Keratinocyte (primary cell): ENCODE data around the gene KCNJ12.

Source experiments
- EZH2 ChIP-seq: IDR thresholded peaks from one replicate; pipeline ENCODE4 v1.6.1; 2012; ENCODE audit warnings: inconsistent platforms, mild to moderate bottlenecking, low read length, moderate library complexity
- TF ChIP-seq, protein P1 (sequence below), 3 experiments: IDR thresholded peaks in 1 of 3; conservative IDR thresholded peaks in 1 of 3; optimal IDR thresholded peaks in 1 of 3; 2 replicates in 2 of 3; 3 replicates in 1 of 3; pipeline versions ENCODE3 to v1.5.1; 2011; ENCODE audit warnings: low read length in 3 of 3, mild to moderate bottlenecking in 3 of 3, moderate library complexity in 2 of 3, control low read depth in 1 of 3, inconsistent platforms in 1 of 3; ENCODE audit not compliant: insufficient read depth in 2 of 3; ENCODE audit errors: extremely low read depth in 1 of 3

DNA sequence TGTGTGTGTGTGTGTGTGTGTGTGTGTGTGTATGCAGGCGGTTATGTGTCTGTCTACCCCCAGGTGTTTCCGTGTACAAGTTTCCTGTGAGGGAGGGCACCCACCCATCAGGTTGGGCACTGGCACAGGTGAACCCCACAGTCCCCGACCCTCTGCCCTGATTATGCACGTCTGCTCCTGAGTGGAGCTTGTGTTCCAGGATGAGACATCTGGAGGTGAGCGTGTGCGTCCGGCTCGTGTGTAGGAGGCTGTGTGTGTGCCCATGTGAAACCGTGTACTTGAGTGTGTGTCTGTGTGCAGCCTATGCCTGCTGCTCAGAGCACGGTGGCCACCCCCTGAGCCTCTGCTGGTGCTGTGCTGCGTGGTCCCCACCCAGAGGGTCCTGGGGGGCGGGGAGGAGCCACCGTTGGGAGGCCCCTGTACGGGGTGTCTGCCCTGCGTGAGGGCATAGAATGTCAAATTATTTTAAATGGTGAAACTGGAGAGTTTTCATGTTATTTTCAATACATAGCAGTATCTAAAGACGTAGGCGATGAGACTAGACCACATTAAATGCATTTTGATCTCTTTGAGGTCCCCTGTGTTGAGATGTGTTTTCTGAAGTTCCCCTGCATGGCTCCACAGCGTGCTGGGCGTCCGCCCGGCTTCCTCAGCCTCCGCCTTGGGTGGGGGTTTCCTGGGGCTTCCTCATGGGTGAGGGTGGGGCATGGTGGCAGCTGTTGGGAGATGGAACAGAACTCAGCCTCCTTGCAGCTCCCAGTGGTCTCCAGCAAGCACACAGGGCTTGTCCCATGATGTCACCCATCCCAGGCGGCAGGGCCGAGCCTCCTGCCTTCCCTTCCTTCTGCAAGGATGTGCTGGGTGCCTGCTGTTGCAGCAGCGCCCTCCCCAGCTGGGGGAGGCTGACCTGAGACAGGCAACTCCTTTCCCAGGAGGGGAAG, 43.4 kb downstream of the KCNJ12 start:
- TF ChIP-seq, protein P1, sequence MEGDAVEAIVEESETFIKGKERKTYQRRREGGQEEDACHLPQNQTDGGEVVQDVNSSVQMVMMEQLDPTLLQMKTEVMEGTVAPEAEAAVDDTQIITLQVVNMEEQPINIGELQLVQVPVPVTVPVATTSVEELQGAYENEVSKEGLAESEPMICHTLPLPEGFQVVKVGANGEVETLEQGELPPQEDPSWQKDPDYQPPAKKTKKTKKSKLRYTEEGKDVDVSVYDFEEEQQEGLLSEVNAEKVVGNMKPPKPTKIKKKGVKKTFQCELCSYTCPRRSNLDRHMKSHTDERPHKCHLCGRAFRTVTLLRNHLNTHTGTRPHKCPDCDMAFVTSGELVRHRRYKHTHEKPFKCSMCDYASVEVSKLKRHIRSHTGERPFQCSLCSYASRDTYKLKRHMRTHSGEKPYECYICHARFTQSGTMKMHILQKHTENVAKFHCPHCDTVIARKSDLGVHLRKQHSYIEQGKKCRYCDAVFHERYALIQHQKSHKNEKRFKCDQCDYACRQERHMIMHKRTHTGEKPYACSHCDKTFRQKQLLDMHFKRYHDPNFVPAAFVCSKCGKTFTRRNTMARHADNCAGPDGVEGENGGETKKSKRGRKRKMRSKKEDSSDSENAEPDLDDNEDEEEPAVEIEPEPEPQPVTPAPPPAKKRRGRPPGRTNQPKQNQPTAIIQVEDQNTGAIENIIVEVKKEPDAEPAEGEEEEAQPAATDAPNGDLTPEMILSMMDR (optimal IDR thresholded peaks at IDR 0.05 in 1 of 3, IDR thresholded peaks at IDR 0.05 in 1 of 3, conservative IDR thresholded peaks at IDR 0.05 in 1 of 3; ENCODE audit: extremely low read depth in 1 of 3, insufficient read depth in 2 of 3, low read length in 3 of 3): no peak
- no peak for TF ChIP-seq EZH2
